GF-D8 (cell line): ENCODE measurements around the gene VAV1.
"Not testable (repeated sequence)": the region's sequence is repeated elsewhere in the genome, so short reads cannot be mapped to it uniquely, and the experiment has no call there.

Experiments used
- DNase-seq: peaks from one replicate; lab custom pipeline; 2025; lab: John Stamatoyannopoulos, UW

Gene VAV1

DNA sequence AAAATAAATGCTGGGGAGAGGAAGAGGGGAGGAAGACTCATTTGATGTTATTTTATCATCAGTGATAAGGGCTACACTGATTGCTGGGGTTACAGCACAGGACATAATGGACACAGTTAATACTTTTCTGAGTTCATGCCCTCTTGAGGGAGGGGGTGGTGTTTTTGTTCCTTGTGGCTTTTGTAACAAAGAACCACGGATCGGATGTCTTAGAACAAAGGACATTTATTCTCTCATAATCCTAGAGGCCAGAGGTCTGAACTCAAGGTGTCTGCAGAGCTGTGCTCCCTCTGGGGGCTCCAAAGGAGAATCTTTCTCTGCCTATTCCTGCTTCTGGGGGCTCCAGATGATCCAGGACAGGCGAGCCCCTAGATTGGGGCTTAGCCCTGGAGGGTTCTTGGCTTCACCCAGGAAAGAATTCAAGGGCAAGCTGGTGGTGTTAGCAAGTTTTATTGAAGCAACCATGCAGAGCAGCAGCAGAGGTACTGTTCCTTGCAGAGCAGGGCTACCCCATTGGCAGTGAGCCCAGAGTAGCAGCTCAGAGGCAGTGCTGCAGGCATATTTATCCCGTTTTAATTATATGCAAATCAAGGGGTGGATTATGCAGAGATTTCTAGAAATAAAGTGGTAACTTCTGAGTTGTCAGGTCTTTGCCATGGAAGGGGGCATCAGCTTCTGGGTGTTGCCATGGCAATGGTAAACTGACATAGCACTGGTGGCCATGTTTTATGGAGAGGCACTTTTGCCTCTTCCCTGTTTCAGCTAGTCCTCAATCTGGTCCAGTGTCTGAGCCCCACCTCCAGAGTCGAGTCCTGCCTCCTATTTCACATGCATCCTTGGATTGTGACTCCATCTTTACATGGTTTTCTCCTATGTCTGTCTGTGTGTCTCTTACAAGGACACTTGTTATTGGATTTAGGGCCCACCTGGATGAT lies 18.0 kb downstream of the VAV1 start:
- DNase-seq: no peak

DNA sequence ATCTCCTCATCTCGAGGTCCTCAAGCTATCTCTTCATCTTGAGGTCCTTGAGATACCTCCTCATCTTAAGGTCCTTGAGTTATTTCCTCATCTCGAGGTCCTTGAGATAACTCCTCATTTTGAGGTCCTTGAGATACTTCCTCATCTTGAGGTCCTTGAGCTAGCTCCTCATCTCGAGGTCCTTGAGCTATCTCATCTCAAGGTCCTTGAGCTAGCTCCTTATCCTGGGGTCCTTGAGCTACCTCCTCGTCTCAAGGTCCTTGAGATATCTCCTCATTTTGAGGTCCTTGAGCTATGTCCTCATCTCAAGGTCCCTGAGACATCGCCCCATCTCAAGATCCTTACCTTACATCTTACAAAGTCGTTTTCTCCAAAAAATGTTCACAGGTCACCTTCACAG lies 18.7 kb downstream of the VAV1 start:
- DNase-seq: no peak

DNA sequence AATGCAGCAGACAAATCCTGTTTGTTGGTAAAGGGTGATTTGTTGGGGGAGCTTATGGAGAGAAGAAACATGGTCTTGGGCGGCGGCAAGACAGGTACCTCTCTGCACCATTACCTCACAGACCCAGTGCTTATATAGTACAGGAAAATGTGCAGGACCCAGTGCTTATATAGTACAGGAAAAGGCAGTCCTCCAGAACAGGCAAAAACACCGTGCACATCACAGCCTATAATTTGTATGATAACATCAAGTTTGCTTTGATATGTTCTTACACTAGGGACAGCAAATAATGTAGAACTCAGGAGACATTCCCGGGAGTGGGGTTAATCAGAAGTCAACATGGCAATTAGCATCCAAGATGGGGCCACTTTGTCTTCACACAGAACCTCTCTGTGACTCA lies 20.9 kb downstream of the VAV1 start:
- no peak for DNase-seq

DNA sequence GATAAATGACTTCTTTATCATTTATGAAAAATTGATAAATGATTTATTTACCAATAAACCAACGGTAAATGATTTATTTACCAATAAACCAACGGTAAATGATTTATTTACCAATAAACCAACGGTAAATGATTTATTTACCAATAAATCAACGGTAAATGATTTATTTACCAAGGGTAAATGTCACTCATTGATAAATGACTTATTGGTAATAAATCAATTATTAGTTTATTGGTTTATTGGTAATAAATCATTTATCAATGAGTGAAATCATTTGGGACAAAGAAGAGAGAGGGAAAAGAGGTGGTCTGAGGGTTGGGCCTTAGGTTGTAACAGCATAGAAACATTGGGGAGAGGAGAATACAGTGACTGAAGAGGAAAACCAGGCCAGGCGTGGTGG lies 21.5 kb downstream of the VAV1 start:
- DNase-seq: no peak

DNA sequence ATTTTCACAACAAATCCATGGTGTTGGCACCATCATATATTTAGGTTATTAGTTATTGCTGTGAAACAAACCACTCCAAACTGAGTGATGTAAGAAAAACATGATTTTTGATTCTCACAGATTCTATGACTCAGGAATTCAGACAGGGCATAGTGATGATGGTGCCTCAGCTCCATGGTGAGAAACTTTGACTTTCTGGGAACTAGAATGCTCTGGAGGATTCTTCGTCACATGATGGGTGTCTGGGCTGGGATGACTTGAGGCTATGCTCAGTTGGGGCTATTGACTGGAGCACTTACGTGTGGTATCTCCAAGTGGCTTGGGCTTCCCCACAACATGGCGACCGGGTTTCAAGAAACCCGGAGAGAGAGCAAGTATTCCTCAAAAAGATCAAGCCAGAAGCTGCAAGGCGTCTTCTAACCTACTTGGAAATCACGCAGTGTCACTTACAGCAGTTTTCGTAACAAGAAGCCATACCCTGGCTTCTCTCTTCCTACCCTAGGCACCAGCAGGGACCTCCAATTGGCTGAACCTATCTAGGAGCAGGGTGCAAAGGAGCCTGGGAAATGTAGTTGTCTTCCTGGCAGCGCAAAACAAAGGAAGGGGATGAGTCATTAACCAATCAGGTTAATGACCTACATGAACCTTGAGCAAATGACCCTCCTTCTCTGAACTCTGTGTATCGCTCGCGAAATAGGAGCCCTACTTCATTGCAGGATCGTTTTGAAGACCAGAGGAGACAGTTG lies 22.4 kb downstream of the VAV1 start:
- no peak for DNase-seq

DNA sequence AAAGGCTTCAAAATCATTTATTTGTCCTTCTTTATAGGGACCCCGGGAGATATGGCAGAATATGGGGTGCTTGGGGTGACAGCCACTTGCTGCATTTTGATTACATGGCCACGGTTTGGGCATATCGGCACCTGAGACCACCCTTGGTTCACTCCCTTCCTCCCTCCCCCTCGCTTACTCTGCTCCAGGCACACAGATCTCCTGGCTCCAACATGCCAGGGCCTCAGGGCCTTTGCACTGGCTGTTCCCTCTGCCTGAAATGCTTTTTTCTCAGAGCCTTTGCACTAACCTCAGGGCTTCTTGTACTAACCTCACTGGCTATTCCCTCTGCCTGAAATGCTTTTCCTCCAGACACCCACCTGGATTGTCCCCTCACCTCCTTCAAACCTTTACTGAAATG lies 23.8 kb downstream of the VAV1 start:
- no peak for DNase-seq

DNA sequence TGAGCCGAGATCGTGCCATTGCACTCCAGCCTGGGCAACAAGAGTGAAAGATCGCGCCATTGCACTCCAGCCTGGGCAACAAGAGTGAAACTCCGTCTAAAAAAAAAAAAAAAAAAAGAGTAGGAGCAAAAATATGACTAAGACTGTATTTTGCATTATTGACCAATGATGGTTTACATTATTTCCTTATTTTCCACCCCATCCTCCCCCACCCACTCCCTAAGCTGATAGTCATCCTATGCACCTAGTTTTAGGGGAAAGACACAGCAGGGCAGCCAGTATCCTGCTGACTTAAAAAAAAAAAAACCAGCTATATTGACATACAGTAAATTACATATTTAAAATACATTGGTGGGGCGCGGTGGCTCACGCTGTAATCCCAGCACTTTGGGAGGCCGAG lies 25.1 kb downstream of the VAV1 start:
- no peak for DNase-seq

DNA sequence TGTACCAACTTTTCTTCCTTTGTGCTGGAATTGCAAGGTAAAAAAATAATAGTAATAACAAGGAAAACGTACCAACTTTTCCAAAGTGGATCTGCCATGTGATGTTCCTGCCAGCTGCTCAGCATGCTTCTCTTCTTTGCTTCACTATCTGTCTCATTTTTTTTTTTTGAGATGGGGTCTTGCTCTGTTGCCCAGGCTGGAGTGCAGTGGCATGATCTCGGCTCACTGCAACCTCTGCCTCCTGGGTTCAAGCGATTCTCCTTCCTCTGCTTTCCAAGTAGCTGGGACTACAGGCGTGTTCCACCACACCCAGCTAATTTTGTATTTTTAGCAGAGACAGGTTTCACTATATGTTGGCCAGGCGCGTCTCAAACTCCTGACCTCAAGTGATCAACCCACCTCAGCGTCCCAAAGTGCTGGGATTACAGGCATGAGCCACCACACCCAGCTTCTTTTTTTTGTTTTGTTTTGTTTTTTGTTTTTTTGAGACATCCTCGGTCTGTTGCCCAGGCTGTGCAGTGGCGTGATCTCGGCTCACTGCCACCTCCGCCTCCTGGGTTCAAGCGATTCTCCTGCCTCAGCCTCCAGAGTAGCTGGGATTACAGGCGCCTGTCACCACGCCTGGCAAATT lies 27.8 kb downstream of the VAV1 start:
- not testable (repeated sequence) for DNase-seq

DNA sequence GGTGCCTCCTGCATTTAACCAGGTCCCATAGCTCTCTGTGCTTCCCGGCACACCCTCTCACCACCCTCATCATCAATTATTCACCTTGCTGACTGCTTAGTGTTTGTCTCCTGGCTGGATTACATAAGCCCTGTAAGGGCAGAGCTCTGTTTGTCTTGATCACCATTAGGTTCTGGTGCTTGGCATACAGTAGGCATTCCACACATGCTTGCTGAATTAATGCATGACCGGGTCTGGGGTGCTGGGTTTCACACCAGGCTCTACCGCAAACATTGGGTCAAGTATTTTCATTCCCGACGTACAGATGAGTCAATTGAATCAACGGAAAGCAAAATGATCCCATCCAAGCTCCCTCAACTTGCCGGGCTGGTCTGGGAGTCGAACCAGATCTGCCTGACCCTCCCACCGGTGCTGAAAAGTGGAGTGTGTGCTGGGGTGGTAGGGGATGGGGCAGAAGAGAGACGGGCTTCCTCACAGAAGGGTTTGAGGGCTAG lies 28.5 kb downstream of the VAV1 start:
- DNase-seq: no peak

DNA sequence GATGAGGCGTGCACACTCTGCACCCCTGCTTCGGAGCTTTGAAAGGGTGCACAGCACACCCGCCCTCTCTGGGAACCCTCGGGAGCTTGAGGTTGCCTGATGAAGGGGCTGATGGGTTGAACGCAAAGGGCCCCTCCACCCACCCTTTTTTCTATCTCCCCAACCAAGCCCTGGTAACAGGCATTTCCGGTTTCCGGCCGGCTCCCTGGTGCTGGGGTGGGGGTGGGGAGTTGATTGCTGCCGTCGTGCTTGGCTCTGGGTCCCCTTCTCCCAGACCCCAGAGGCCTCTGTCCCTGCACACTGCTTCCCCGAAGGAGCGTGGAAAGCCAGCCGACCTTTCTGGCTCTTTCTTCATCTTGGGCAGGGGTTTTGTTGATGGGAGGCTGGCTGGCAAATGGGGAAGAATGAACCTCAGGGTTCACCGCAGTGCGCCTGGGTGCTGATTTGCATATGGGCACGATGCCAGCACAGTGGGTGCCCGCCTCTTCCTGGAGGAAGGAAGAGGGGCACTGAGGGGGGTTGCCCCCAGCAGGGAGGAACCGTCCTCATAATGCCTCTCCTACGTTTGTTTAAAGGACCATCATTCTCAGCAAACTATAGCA lies 29.1 kb downstream of the VAV1 start:
- peak; percentile 92 for DNase-seq

DNA sequence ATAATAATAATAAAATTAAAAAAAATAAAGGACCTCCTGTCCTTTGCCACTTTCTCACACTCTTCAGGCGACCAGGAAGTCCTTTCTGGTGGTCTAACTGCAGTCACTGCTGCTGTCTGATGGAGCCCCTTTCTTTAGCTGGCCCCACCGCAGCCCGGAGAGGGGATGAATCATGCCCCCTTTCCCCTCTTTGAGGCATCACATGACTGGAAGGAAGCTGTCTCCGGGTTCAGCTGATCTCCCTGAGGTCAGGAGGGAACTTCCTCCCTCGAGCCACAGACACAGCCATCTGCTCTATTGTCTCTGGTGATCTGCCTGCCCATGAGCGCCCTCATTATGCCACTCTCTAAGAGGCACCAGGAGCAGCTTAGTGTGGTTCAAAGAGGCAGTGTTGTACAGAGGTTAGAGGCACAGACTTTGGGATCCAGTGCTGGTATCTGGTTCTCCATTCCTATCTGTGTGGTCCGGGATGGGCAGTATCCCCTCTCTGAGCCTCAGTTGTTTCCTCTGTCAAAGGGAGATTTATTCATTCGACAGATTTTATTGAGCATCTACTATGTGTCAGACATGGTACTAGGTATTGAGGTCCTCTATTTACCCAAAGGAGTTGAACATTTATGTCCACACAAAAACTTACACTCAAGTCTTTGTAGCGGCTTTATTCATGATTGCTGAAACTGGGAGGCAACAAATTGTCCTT lies 30.0 kb downstream of the VAV1 start:
- peak; percentile 92 for DNase-seq

DNA sequence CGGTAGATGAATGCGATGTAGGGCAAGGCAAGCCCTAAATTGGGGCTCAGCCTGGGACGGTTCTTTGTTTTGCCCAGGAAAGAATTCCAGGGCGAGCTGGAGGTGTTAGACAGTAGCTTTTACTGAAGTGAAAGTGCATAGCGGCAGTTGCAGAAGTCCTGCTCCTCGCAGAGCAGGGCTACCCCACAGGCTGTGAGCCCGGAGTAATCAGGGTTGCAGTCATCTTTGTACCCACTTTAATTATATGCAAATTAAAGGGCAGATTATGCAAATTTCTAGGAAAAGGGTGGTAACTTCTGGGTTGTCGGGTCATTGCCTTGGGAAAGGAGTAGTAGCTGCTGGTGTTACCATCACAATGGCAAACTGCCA lies 30.5 kb downstream of the VAV1 start:
- no peak for DNase-seq

DNA sequence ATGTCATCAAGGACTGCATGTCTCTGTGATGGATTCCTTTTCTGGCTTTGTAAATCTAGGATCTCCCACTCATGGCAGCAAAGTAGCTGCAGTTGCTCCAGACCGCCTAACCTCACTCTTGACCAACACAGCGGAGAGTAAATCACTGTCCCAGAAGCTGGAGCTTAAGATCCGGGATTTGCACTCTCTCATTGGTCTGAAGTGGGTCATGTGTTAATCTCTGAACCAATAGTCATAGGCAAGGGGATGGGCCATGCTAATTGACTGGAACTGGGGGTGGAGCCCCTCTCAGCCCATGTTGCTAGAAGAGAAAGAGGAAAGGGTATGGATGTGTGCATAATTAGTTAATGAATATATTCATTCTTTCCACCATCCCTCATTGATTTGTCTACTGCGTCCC lies 34.0 kb downstream of the VAV1 start:
- no peak for DNase-seq

DNA sequence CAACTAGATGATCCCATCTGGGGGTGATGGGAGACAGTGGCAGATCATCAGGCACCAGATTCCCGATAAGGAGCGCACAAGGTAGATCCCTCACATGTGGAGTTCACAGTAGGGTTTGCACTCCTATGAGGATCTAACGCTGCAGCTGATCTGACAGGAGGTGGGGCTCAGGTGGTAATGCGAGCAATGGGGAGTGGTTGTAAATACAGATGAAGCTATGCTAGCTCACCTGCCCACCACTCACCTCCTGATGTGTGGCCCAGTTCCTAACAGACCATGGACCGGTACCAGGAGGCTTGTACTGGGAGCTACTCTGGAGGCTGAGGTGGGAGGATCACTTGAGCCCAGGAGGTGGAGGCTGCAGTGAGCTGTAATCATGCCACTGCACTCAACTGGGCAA lies 34.8 kb downstream of the VAV1 start:
- DNase-seq: no peak

DNA sequence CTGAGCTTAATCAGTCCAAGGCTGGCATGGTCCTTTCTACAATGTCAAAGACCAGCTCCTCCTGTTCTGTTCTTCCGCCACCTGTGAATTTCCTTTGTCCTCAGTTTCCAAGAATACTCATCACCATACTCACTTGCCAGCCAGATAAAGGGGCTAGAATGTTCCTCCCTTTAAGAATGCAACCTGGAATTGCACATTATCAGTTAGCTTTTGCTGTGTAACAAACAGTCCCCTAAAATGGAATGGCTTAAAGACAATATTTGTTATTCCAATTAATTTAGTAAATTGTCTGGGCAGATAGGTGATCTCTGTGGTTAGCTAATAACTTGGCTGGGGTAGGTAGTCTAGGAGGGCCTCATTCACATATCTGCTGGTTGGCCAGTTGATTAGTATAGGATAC lies 36.0 kb downstream of the VAV1 start:
- DNase-seq: no peak

DNA sequence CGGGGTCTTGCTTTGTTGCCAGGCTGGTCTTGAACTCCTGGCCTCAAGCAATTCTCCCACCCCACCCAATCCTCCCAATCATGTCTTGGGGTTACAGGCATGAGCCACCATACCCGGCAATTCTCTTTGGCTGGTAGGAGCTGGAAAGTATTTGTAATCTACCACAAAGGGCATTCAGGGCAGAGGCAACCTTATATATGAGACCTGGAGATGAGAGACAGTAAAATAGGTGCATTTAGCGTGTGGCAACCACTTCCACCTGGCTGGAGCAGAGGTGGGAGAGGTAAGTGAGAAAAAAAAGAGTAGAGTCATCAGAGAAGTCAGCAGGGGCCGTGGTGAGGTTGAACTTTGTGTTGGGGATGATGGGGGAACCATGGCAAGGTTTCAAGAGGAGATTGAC lies 36.8 kb downstream of the VAV1 start:
- no peak for DNase-seq

DNA sequence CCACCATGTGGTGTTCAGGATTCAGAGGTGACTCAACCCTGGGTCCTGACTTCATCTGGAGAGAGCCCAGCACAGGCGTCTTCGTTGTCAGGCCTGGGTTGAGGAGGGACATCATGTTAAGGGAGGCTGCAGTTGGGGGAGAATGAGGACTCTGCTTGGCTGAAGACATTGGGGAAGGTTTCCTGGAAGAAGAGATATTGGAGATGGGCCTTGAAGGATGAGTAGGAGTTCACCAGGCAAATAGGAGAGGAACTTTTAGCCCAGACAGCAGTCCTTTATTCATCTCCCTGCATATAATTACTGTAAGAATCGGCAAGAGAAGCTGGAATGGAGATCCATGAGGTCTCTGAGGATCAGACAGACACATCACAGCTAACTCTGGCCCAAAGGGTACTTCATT lies 38.9 kb downstream of the VAV1 start:
- DNase-seq: no peak

DNA sequence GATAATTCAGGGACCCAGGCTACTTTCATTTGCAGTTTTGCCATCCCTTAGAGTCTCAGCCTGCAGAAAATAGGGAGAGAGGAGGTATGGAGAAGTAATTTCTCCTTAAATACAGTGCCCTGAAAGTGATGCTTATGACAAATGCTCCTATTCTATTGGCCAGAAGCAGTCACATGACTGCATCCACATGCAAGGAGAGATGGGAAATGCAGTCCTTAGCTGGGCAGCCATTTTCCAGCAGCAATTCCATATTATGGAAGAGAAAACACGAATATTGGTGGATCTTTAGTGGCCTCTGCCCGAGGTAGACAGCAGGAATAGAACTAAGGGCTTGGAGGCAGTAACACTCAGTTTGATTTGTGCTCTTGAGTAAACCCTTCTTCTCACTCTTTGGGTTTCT lies 39.4 kb downstream of the VAV1 start:
- no peak for DNase-seq

DNA sequence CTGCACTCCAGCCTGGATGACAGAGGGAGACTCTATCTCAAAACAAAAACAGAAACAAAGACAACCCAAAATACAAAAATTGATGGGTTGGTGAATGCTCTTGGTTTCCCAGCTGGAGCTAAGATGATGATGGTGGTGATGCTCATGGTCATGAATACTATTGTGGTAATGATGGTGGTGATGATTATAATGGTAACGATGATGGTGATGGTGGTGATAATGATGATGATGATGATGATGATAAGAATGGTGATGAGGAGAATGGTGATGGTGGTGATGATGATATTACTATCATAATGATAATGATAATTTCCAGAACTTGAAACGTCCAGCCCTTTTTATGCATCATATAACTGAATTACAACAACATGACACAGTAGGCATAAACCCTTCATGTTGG lies 40.1 kb downstream of the VAV1 start:
- DNase-seq: no peak

DNA sequence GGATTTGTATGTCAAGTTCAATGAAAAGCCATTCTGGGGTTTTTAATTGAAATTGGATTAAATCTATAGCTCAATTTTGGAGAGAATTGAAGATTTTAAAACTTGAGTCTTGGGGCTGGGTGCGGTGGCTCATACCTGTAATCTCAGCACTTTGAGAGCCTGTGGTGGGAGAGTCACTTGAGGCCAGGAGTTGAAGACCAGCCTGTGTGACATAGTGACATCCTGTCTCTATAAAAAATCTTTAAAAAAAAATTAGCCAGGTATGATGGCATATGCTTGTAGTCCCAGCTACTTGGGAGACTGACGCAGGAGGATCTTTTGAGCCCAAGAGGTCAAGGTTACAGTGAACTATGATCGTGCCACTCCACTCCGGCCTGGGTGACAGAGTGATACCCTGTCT lies 41.2 kb downstream of the VAV1 start:
- DNase-seq: no peak

DNA sequence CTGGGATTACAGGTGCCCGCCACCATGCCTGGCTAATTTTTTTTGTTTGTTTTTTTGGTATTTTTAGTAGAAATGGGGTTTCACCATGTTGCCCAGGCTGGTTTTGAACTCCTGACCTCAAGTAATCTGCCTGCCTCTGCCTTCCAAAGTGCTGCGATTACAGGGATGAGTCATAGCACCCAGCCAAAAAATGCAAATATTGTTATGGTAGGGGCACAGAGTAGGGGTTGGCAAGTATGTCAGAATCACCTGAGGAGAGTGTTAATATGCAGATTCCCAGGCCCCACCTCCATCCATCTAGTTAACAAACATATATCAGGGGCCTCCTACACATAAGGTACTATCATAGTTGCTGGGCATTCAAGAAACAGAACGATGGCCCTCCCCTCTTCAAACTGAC lies 44.7 kb downstream of the VAV1 start:
- no peak for DNase-seq

DNA sequence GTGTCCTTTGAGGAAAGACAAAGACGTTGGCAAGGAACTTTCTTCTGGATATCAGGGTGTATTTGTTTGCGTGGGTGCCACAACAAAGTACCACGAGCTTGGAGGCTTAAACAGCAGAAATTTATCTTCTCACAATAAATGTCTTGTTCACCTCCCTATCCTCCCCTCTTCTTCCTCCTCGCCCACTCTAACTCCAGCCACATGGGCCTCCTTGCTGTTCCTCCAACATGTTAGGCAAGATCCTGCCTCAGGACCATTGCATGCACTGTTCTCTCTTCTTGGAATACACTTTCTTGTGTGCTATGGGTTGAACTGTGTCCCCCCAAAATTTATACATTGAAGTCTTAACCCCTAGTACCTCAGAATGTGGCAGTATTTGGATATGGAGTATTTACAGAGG lies 45.7 kb downstream of the VAV1 start:
- no peak for DNase-seq
